H1 (cell line): ENCODE data around the gene SNTG2. TPM values are rescaled to one million over a fixed set of nuclear protein-coding genes. Genes with fewer than 3 reads are reported as not detected.

Source experiments
- CTCF ChIA-PET: fragments of 300-600 bp; sonication (Branson Sonifier 250); formaldehyde crosslinking; loops from one replicate; lab custom pipeline; 2021; ENCODE audit not compliant: partially characterized antibody; lab: Charles Lee
- POLR2A ChIA-PET: fragments of 300-600 bp; sonication (Branson Sonifier 250); formaldehyde crosslinking; loops from one replicate; lab custom pipeline; 2021; ENCODE audit warnings: inconsistent platforms; ENCODE audit not compliant: partially characterized antibody; lab: Charles Lee
- DNase-seq, 2 experiments: peaks; one replicate each; pipeline versions ENCODE4 v3.0.0 to v3.0.0-alpha.2; 2010 to 2022; ENCODE audit warnings: low spot score in 2 of 2, low read depth in 1 of 2, mixed read lengths in 1 of 2
- FAIRE-seq: peaks from 2 replicates; lab custom pipeline; 2011; peaks lifted over from hg19 to GRCh38; lab: Jason Lieb, UNC
- H2AFZ ChIP-seq: 2 replicates; pipeline ENCODE4 v1.8.1; 2012; ENCODE audit warnings: low read length, inconsistent platforms
- H2AK5ac ChIP-seq: 2 replicates; pipeline ENCODE4 v1.6.1; 2013; ENCODE audit warnings: low read depth, low read length
- H2BK120ac ChIP-seq: replicated peaks from 2 replicates; pipeline ENCODE3; 2013; ENCODE audit warnings: low read depth, low read length, inconsistent platforms
- H2BK12ac ChIP-seq: 2 replicates; pipeline ENCODE4 v1.6.1; 2013; ENCODE audit warnings: low read depth, low read length
- H2BK15ac ChIP-seq: 2 replicates; pipeline ENCODE4 v1.6.1; 2013; ENCODE audit warnings: low read length
- H2BK20ac ChIP-seq: 2 replicates; pipeline ENCODE4 v1.6.1; 2013; ENCODE audit warnings: low read length
- H2BK5ac ChIP-seq: 2 replicates; pipeline ENCODE4 v1.6.1; 2013; ENCODE audit warnings: low read depth, low read length
- H3K14ac ChIP-seq: 2 replicates; pipeline ENCODE4 v1.6.1; 2013; ENCODE audit warnings: inconsistent platforms; ENCODE audit not compliant: insufficient read length
- H3K18ac ChIP-seq: 2 replicates; pipeline ENCODE4 v1.6.1; 2013; ENCODE audit warnings: low read length; ENCODE audit errors: extremely low read depth
- H3K23ac ChIP-seq: 2 replicates; pipeline ENCODE4 v1.6.1; 2013; ENCODE audit warnings: inconsistent platforms; ENCODE audit not compliant: insufficient read length
- H3K23me2 ChIP-seq: 2 replicates; pipeline ENCODE4 v1.6.1; 2013; ENCODE audit warnings: low read depth, low read length
- H3K27ac ChIP-seq: 2 replicates; pipeline ENCODE4 v1.6.1; 2011; ENCODE audit warnings: low read depth, low read length, inconsistent platforms
- H3K27me3 ChIP-seq, 4 experiments: replicated peaks in 1 of 4; 1 replicate in 1 of 4; 2 replicates in 3 of 4; pipeline versions ENCODE4 v1.6.1 to v1.8.1; 2011 to 2013; ENCODE audit warnings: low read length in 3 of 4, mild to moderate bottlenecking in 3 of 4, inconsistent platforms in 2 of 4, mixed read lengths in 2 of 4, moderate library complexity in 1 of 4; ENCODE audit not compliant: control insufficient read depth in 3 of 4, insufficient read depth in 3 of 4; ENCODE audit errors: extremely low read depth in 1 of 4
- H3K36me3 ChIP-seq, 4 experiments: 2 replicates each; pipeline versions ENCODE4 v1.6.1 to v1.8.1; 2011 to 2013; ENCODE audit warnings: mild to moderate bottlenecking in 4 of 4, low read length in 3 of 4, moderate library complexity in 2 of 4, control low read depth in 1 of 4, inconsistent platforms in 1 of 4; ENCODE audit not compliant: insufficient read depth in 4 of 4, control insufficient read depth in 2 of 4
- H3K4ac ChIP-seq: replicated peaks from 2 replicates; pipeline ENCODE3; 2013; ENCODE audit warnings: low read length, low read depth, mixed read lengths, inconsistent platforms; ENCODE audit not compliant: insufficient read length
- H3K4me1 ChIP-seq, 4 experiments: replicated peaks in 1 of 4; 1 replicate in 1 of 4; 2 replicates in 3 of 4; pipeline versions ENCODE4 v1.6.1 to v1.8.1; 2011 to 2013; ENCODE audit warnings: low read length in 3 of 4, inconsistent platforms in 2 of 4, mixed read lengths in 1 of 4; ENCODE audit not compliant: insufficient read depth in 4 of 4, control insufficient read depth in 3 of 4
- H3K4me2 ChIP-seq, 2 experiments: 2 replicates each; pipeline versions ENCODE4 v1.6.1 to v1.8.1; 2011 to 2013; ENCODE audit warnings: low read depth in 2 of 2, low read length in 2 of 2, control low read depth in 1 of 2, inconsistent platforms in 1 of 2, mild to moderate bottlenecking in 1 of 2; ENCODE audit not compliant: insufficient read depth in 1 of 2
- H3K4me3 ChIP-seq, 4 experiments: fragments of 200-600, 300-600 bp in 1 of 4; sonication (generic), shearing (Covaris generic), sonication (Bioruptor Twin) in 1 of 4; 2 replicates each; pipeline versions ENCODE4 v1.5.1 to v1.8.1; 2011 to 2016; ENCODE audit warnings: low read length in 4 of 4, low read depth in 3 of 4, control low read depth in 2 of 4, inconsistent platforms in 2 of 4, mild to moderate bottlenecking in 2 of 4, mixed read lengths in 1 of 4, moderate library complexity in 1 of 4; ENCODE audit not compliant: insufficient read depth in 2 of 4; ENCODE audit errors: extremely low read depth in 1 of 4
- H3K56ac ChIP-seq: replicated peaks from 2 replicates; pipeline ENCODE3; 2013; ENCODE audit warnings: low read depth, mild to moderate bottlenecking, mixed read lengths, low read length, inconsistent platforms; ENCODE audit not compliant: insufficient read length
- H3K79me1 ChIP-seq: 2 replicates; pipeline ENCODE4 v1.6.1; 2013; ENCODE audit warnings: low read depth, low read length, control low read depth
- H3K79me2 ChIP-seq, 2 experiments: 2 replicates each; pipeline versions ENCODE4 v1.6.1 to v1.8.1; 2012 to 2013; ENCODE audit warnings: low read length in 2 of 2, mild to moderate bottlenecking in 2 of 2, inconsistent platforms in 1 of 2; ENCODE audit not compliant: insufficient read depth in 2 of 2, control insufficient read depth in 1 of 2
- H3K9ac ChIP-seq, 4 experiments: replicated peaks in 1 of 4; 1 replicate in 1 of 4; 2 replicates in 3 of 4; pipeline versions ENCODE4 v1.6.1 to v1.8.1; 2011 to 2013; ENCODE audit warnings: low read depth in 3 of 4, low read length in 3 of 4, control low read depth in 2 of 4, mild to moderate bottlenecking in 2 of 4, moderate library complexity in 2 of 4, inconsistent platforms in 1 of 4; ENCODE audit errors: extremely low read depth in 1 of 4
- H3K9me3 ChIP-seq, 2 experiments: 2 replicates each; pipeline versions ENCODE4 v1.6.1 to v1.8.1; 2012 to 2013; ENCODE audit warnings: mild to moderate bottlenecking in 2 of 2, moderate library complexity in 2 of 2, control low read depth in 1 of 2, inconsistent platforms in 1 of 2, low read depth in 1 of 2, low read length in 1 of 2, mixed read lengths in 1 of 2; ENCODE audit not compliant: insufficient read depth in 2 of 2
- H4K20me1 ChIP-seq, 2 experiments: replicated peaks in 1 of 2; 2 replicates each; pipeline versions ENCODE3 to v1.8.1; 2011 to 2013; ENCODE audit warnings: inconsistent platforms in 2 of 2, low read length in 2 of 2, mild to moderate bottlenecking in 1 of 2; ENCODE audit not compliant: insufficient read depth in 2 of 2, control insufficient read depth in 1 of 2
- H4K5ac ChIP-seq: 2 replicates; pipeline ENCODE4 v1.6.1; 2013; ENCODE audit warnings: low read length, low read depth, mixed read lengths, inconsistent platforms; ENCODE audit not compliant: insufficient read length
- H4K8ac ChIP-seq: 2 replicates; pipeline ENCODE4 v1.8.0; 2013; ENCODE audit warnings: mild to moderate bottlenecking, moderate library complexity, low read length, inconsistent platforms; ENCODE audit not compliant: insufficient read depth; ENCODE audit errors: extremely low read depth
- H4K91ac ChIP-seq: replicated peaks from 2 replicates; pipeline ENCODE3; 2013; ENCODE audit warnings: low read length, mixed read lengths, inconsistent platforms; ENCODE audit not compliant: insufficient read length
- CBX8 ChIP-seq: fragments of 300-800, 300-1000 bp; sonication (generic); IDR thresholded peaks from 2 replicates; pipeline ENCODE4 v1.7.1; 2016; ENCODE audit warnings: low read depth, low read length, borderline replicate concordance
- CHD2 ChIP-seq: IDR thresholded peaks from 2 replicates; pipeline ENCODE4 v1.6.1; 2012; ENCODE audit warnings: low read length, improper control_type of control experiment
- EGR1 ChIP-seq: IDR thresholded peaks from 2 replicates; pipeline ENCODE4 v1.6.1; 2011; ENCODE audit warnings: low read depth, low read length, borderline replicate concordance
- EP300 ChIP-seq, 2 experiments: IDR thresholded peaks; 1 replicate in 1 of 2; 2 replicates in 1 of 2; pipeline ENCODE4 v1.6.1; 2011 to 2012; ENCODE audit warnings: low read depth in 2 of 2, low read length in 2 of 2, mild to moderate bottlenecking in 2 of 2, borderline replicate concordance in 1 of 2, inconsistent platforms in 1 of 2, moderate library complexity in 1 of 2
- HDAC2 ChIP-seq, 2 experiments: fragments of 300-600 bp in 1 of 2; sonication (generic) in 1 of 2; IDR thresholded peaks; 2 replicates each; pipeline ENCODE4 v1.6.1; 2011 to 2012; ENCODE audit warnings: low read depth in 2 of 2, low read length in 2 of 2, mild to moderate bottlenecking in 2 of 2, moderate library complexity in 2 of 2, borderline replicate concordance in 1 of 2, inconsistent platforms in 1 of 2
- JUN ChIP-seq: IDR thresholded peaks from 2 replicates; pipeline ENCODE4 v1.6.1; 2011; ENCODE audit warnings: low read depth, mild to moderate bottlenecking, improper control_type of control experiment, low read length
- KDM5A ChIP-seq: fragments of 200-600 bp; IDR thresholded peaks from 2 replicates; pipeline ENCODE4 v1.7.1; 2012; ENCODE audit warnings: mild to moderate bottlenecking, low read length, inconsistent platforms, mixed read lengths
- MAFK ChIP-seq: IDR thresholded peaks from 2 replicates; pipeline ENCODE4 v1.6.1; 2012; ENCODE audit warnings: low read depth, mild to moderate bottlenecking, improper control_type of control experiment, low read length
- NANOG ChIP-seq: IDR thresholded peaks from 2 replicates; pipeline ENCODE4 v1.6.1; 2011; ENCODE audit warnings: low read length, low read depth, mild to moderate bottlenecking, inconsistent platforms; ENCODE audit not compliant: insufficient read depth, poor library complexity, severe bottlenecking
- POLR2AphosphoS5 ChIP-seq: IDR thresholded peaks from 2 replicates; pipeline ENCODE4 v1.6.1; 2011; ENCODE audit warnings: low read depth, low read length
- WGBS, 2 experiments: shearing (Covaris generic) in 1 of 2; methylation state at CpG; one replicate each; pipeline versions ENCODE4 v1.1.6 to v1.1.7; 2013 to 2015; ENCODE audit warnings: low lambda C conversion rate in 2 of 2, mixed read lengths in 2 of 2, inconsistent platforms in 1 of 2, low coverage in 1 of 2, missing lambda C conversion rate in 1 of 2; ENCODE audit not compliant: insufficient replicate concordance in 2 of 2, insufficient coverage in 1 of 2, insufficient read length in 1 of 2; ENCODE audit errors: extremely low coverage in 1 of 2, missing lambda C conversion rate in 1 of 2; 5-methylcytosine and 5-hydroxymethylcytosine counted together
- polyA plus RNA-seq, 7 experiments: library from polyadenylated mRNA; depleted of rRNA in 3 of 7; stranded (reverse) in 5 of 7; unstranded in 2 of 7; fragments of >200 nt in 5 of 7; fragments of 200-250 nt in 2 of 7; gene quantifications; 1 replicate in 5 of 7; 2 replicates in 1 of 7; 4 replicates in 1 of 7; pipeline versions ENCODE4 v1.2.1 to v1.2.3, GENCODE V29; 2011 to 2013; ENCODE audit warnings: missing spikeins in 2 of 7, mixed read lengths in 2 of 7
- total RNA-seq: library from RNA; stranded (reverse); fragmentation: NEBNext Ultra II Directional; extraction: Animal tissue kit (Norgen Biotek cat#: 25700); gene quantifications from 2 replicates; pipeline ENCODE4 v1.2.1, GENCODE V29; 2021
- TF ChIP-seq, protein P1 (sequence below): IDR thresholded peaks from 2 replicates; pipeline ENCODE4 v1.6.1; 2012; ENCODE audit warnings: inconsistent platforms

SNTG2 gene
- total and polyA plus RNA-seq, 2 of the 8 experiments (the other 6 are each of a cell fraction or from before 2014, with no cell fraction given), result 6.6 to 18.1 TPM

DNA sequence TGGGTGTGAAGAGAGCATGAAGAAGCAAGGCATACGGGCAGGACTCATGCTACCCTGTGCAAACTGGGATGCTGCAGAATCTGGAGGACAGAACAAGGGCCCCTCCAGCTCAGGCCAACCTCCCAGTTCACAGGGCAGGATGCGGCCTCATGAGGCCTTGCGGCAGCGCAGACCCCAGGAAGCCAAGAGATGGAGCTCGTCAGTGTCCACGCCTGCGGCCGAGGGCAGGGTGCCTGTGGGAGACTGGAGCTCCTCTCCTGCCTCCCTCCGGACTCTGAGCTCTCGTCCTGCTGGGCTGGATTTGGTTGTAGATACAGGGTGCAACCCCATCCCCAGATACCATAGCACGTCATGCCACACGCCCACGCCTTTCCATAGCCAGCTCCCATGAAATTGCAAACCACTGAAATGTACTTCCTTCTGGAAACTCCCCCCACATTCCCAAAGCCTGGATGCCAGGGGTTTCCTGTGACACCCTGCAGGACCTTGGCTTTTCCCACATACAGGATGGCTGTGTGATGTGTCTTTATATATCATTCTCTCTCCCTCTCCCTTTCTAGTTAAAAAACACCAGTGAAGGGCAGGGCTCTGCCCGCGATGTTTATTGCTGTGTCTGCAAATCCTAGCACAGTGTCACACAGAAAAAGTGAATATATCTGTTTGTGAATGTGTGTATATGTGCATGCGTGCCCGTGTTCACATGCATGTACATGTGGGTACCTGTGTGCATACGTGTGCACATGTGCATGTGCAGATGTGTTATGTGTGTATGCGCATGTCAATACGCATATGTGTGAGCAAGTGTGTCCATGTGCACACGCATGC, 12.3 kb upstream of the SNTG2 start:
- Histone ChIP-seq H3K4me1 (no peaks in the 10 kb centered on the region), H3K4me3 (no peak overlapping the region), H3K4me2 (no peak overlapping the region), H3K18ac (no peak overlapping the region), H3K56ac (no peak overlapping the region), H2BK5ac (no peak overlapping the region), H3K9me3 (no peaks in the 10 kb centered on the region), H2BK15ac (no peak overlapping the region), H3K27ac (0 out of 2 replicates have a peak overlapping the region, but pooled peaks have one; percentile 24), H3K36me3 (no peaks in the 10 kb centered on the region), H2BK120ac (no peak overlapping the region), H3K79me1 (no peaks in the 10 kb centered on the region; the same call in 1 of the 2 replicates), H3K9ac (no peak overlapping the region), H3K14ac (no peak overlapping the region), H3K23ac (peak overlapping the region; percentile 92), H3K27me3 (peaks cover 0 to 4% (median 0%) of the 10 kb centered on the region in 4 experiments; a peak in 2 of 7 replicates), H2AK5ac (no peak overlapping the region), H4K5ac (no peak overlapping the region), H3K4ac (no peak overlapping the region), H4K20me1 (no peaks in the 10 kb centered on the region), H3K23me2 (no peaks in the 10 kb centered on the region; the same call in 1 of the 2 replicates), H3K79me2 (no peaks in the 10 kb centered on the region), H2BK20ac (no peak overlapping the region), H4K91ac (no peak overlapping the region), H2BK12ac (no peak overlapping the region; the same call in 1 of the 2 replicates), H4K8ac (no peak overlapping the region), H2AFZ (no peak overlapping the region)
- DNase-seq (peak in 1 of 2 experiments; percentile 43), FAIRE-seq (no peak)
- ChIA-PET CTCF (no interaction called here), POLR2A (interaction anchor here (0.6 to 0.9 kb wide), 3 partner anchors 10 to 69 kb away, joined by 3 to 4 read pairs (median 3); no protein-coding TSS in a partner anchor)
- WGBS, 2 experiments, result 94% methylated on average over 21 of the region's 21 CpGs; no CpG with 5 or more reads in 1 of the 2 experiments
- no peak for TF ChIP-seq NANOG
- no peak for TF ChIP-seq EP300 (IDR thresholded peaks at IDR 0.05; ENCODE audit: borderline replicate concordance in 1 of 2, low read depth in 2 of 2, low read length in 2 of 2)
- TF ChIP-seq KDM5A, result no peak
- no peak for TF ChIP-seq EGR1
- TF ChIP-seq, protein P1, sequence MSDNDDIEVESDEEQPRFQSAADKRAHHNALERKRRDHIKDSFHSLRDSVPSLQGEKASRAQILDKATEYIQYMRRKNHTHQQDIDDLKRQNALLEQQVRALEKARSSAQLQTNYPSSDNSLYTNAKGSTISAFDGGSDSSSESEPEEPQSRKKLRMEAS, result no peak
- TF ChIP-seq JUN, result no peak
- TF ChIP-seq POLR2AphosphoS5, result no peak
- TF ChIP-seq CHD2, result no peak
- TF ChIP-seq CBX8, result no peak
- TF ChIP-seq MAFK, result no peak
- TF ChIP-seq HDAC2 (IDR thresholded peaks at IDR 0.05; ENCODE audit: borderline replicate concordance in 1 of 2, low read depth in 2 of 2, low read length in 2 of 2), result no peak
